Common myeloid progenitor, CD34-positive (primary cell): Measurements from ENCODE around the gene IYD.
A peak's percentile ranks its signal among the peaks of the same experiment; 100 is the strongest.

Source experiments
- CTCF ChIA-PET: fragments of 350-600 bp; sonication (Branson Sonifier 250); formaldehyde crosslinking; loops from one replicate; lab custom pipeline; 2021; ENCODE audit warnings: antibody characterized with exemption; lab: Charles Lee
- POLR2A ChIA-PET: fragments of 350-600 bp; sonication (Branson Sonifier 250); formaldehyde crosslinking; loops from one replicate; lab custom pipeline; 2021; ENCODE audit warnings: antibody characterized with exemption; lab: Charles Lee
- DNase-seq, 3 donors: peaks; one replicate each; pipeline versions ENCODE4 v3.0.0 to v3.0.0-alpha.2; 2013
- H3K27ac ChIP-seq, 2 experiments: 1 replicate in 1 of 2; 2 replicates in 1 of 2; pipeline ENCODE4 v1.7.0; 2013; ENCODE audit warnings: inconsistent platforms in 2 of 2, low read length in 2 of 2, mild to moderate bottlenecking in 2 of 2, low read depth in 1 of 2, moderate library complexity in 1 of 2; ENCODE audit not compliant: severe bottlenecking in 2 of 2, insufficient read depth in 1 of 2, poor library complexity in 1 of 2
- H3K27me3 ChIP-seq, 5 experiments: replicated peaks in 2 of 5; 1 replicate in 3 of 5; 2 replicates in 2 of 5; pipeline versions ENCODE4 v1.6.1 to v1.7.0; 2013; ENCODE audit warnings: low read length in 4 of 5, mild to moderate bottlenecking in 2 of 5, moderate library complexity in 2 of 5, inconsistent platforms in 1 of 5; ENCODE audit not compliant: insufficient read depth in 5 of 5, control insufficient read depth in 4 of 5
- H3K36me3 ChIP-seq, 4 experiments: 1 replicate in 2 of 4; 2 replicates in 2 of 4; pipeline versions ENCODE4 v1.6.1 to v1.7.0; 2013; ENCODE audit warnings: low read length in 3 of 4, control low read depth in 1 of 4, mild to moderate bottlenecking in 1 of 4; ENCODE audit not compliant: control insufficient read depth in 4 of 4, insufficient read depth in 4 of 4
- H3K4me1 ChIP-seq, 4 experiments: 1 replicate in 3 of 4; 2 replicates in 1 of 4; pipeline versions ENCODE4 v1.6.1 to v1.7.1; 2013; ENCODE audit warnings: low read length in 3 of 4, mild to moderate bottlenecking in 3 of 4, control low read depth in 1 of 4, inconsistent platforms in 1 of 4, moderate library complexity in 1 of 4; ENCODE audit not compliant: control insufficient read depth in 4 of 4, insufficient read depth in 4 of 4; ENCODE audit errors: control extremely low read depth in 1 of 4
- H3K4me3 ChIP-seq, 7 experiments: 1 replicate in 4 of 7; 2 replicates in 3 of 7; pipeline versions ENCODE4 v1.5.1 to v1.7.0; 2013; ENCODE audit warnings: mild to moderate bottlenecking in 7 of 7, low read length in 6 of 7, moderate library complexity in 6 of 7, inconsistent platforms in 2 of 7, low read depth in 2 of 7, control low read depth in 1 of 7; ENCODE audit not compliant: insufficient read depth in 4 of 7, control insufficient read depth in 1 of 7; ENCODE audit errors: extremely low read depth in 1 of 7
- H3K9me3 ChIP-seq, 5 experiments: 1 replicate in 4 of 5; 2 replicates in 1 of 5; pipeline versions ENCODE4 v1.6.1 to v1.7.1; 2013; ENCODE audit warnings: low read length in 4 of 5, mild to moderate bottlenecking in 2 of 5, inconsistent platforms in 1 of 5, low read depth in 1 of 5, moderate library complexity in 1 of 5; ENCODE audit not compliant: control insufficient read depth in 4 of 5, insufficient read depth in 2 of 5; ENCODE audit errors: control extremely low read depth in 1 of 5
- whole genome bisulfite sequencing: methylation state at CpG from one replicate; pipeline ENCODE4 v1.1.5; 2013; ENCODE audit not compliant: insufficient coverage; 5-methylcytosine and 5-hydroxymethylcytosine counted together

The IYD gene

DNA sequence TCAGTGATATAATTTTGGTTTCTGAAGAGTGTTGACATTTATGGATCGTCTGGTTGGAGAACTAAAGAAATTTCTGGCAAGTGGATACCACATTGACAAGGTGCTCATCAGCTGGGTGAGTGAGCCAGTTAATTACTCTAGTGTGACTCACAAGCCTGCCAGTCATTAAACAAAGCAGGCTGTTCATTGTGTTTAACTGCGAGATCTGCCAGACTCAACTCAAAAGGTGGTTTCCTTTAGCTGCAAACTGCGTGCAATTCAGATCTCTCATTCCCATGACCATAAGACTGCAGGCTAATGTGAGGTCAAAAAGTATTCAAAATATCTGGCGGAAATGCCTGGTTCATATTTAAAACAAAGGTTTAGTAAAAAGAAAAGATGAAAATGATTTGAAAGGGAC is 32.5 kb upstream of the IYD start:
- POLR2A ChIA-PET: no interaction called here
- Histone ChIP-seq H3K4me1 (no peaks in the 10 kb centered on the region), H3K36me3 (no peaks in the 10 kb centered on the region), H3K4me3 (no peak overlapping the region), H3K9me3 (no peaks in the 10 kb centered on the region), H3K27me3 (peaks cover 0 to 5% (median 0%) of the 10 kb centered on the region in 5 experiments), H3K27ac (no peak overlapping the region)
- no peak for DNase-seq
- CTCF ChIA-PET: interaction anchor here (0.5 to 2.1 kb wide), 7 partner anchors 16 to 978 kb away, joined by 3 to 9 read pairs (median 4); no protein-coding TSS in a partner anchor
- 68% methylated on average over 3 of the region's 4 CpGs for WGBS

DNA sequence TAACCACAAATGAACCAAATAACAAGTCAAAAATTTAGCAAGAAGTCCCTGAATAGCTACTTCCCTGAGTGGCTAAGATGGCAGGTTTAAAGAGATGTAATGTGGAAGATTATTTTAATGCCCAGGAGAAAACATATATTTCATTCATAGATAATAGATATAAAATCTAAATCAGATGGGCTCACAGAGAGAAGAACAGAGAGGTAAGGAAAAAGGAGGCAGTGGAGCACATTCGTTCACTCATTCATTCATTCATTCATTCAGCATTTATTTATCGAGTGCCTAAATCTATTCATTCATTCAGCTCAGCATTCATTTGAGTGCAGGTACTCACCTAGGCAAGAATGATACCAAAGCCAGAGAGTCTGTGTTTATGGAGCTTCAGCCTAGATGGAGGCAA is 32.1 kb upstream of the IYD start:
- no peak for DNase-seq
- Histone ChIP-seq H3K9me3 (no peaks in the 10 kb centered on the region), H3K36me3 (no peaks in the 10 kb centered on the region), H3K4me3 (no peak overlapping the region), H3K4me1 (no peaks in the 10 kb centered on the region), H3K27ac (no peak overlapping the region), H3K27me3 (peaks cover 0 to 5% (median 0%) of the 10 kb centered on the region in 5 experiments)
- 82% methylated on average over 2 of the region's 2 CpGs for WGBS
- ChIA-PET POLR2A (no interaction called here), CTCF (interaction anchor here (0.9 to 2.1 kb wide), 6 partner anchors 16 to 266 kb away, joined by 3 to 9 read pairs (median 4); no protein-coding TSS in a partner anchor)

DNA sequence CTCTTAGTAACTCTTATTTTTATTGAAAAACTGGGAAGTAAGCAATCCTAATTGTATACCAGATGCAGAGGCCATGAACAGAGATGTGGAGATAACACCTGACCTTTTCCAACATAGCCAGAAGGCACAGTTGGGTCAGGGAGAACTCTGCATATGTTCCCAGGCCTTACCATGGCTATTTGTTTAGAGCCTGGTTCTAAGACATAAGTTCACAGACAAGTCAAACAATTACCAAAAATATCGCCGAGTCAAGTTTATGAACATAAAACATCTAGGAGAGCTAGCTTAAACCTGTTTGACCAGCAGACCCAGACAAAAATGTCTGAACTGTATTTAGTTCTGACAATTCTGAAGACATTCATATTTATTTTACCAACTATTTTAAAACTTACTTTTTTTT is 26.7 kb upstream of the IYD start:
- H3K27ac ChIP-seq: no peak overlapping the region
- peaks cover 0 to 4% (median 0%) of the 10 kb centered on the region in 5 experiments for H3K27me3 ChIP-seq
- peaks cover 0 to 2% (median 0%) of the 10 kb centered on the region in 5 experiments for H3K9me3 ChIP-seq
- H3K36me3 ChIP-seq: no peaks in the 10 kb centered on the region
- ChIA-PET CTCF (interaction anchor here (1.2 to 1.6 kb wide), 4 partner anchors 8 to 261 kb away, joined by 3 read pairs; no protein-coding TSS in a partner anchor), POLR2A (interaction anchor here (0.6 kb wide), 1 partner anchor 799 kb away, joined by 3 read pairs; no protein-coding TSS in a partner anchor)
- no peak overlapping the region for H3K4me3 ChIP-seq
- WGBS: no CpG with 5 or more reads among the region's 2 CpGs
- no peak for DNase-seq
- no peaks in the 10 kb centered on the region for H3K4me1 ChIP-seq

DNA sequence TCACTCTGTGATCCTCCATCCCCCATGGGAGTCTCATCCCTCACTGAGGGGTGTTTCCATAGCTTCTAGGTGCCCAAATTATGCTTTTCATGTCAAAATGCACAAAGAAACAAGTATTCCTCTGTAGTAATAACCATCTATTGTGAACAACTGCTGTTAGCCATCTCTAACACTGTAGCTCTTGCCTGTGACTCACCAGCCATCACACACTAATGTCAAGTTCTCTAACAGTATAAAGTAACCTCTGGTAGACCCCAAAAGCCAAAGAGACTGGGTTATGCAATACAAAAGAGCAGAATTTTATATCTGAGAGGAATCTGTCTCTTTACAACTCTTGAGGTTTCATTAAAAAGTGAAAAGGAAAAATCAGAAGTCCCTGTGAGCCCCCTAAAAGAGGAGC is 25.4 kb upstream of the IYD start:
- DNase-seq: peak in 2 of 3 donors; percentile 11 to 17
- CTCF ChIA-PET: interaction anchor here (0.9 to 1.6 kb wide), 5 partner anchors 50 to 264 kb away, joined by 3 to 4 read pairs (median 3); no protein-coding TSS in a partner anchor

DNA sequence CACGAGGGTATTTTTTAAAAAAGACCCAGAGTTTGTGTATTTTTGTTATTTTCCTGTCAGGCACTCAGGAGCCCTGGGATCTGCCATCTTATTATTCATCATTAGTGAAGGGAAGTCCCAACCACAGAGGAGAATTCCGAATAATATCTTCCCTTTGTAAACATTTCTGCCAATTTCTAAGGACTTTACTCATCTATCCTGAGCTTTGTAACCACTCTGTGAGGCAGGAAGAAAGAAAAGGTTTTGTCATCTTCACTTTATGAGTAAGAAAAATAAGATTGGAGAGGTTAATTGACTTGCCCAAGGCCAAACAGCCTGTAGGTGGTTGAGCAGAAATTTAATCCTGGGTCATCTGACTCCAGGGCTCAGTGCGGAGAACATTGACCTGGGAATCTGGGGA is 23.0 kb upstream of the IYD start:
- 100% methylated on average over 1 of the region's 3 CpGs for WGBS
- CTCF ChIA-PET: interaction anchor here (1.0 kb wide), 1 partner anchor 50 kb away, joined by 3 read pairs; no protein-coding TSS in a partner anchor
- Histone ChIP-seq H3K4me3 (no peak overlapping the region), H3K27me3 (peaks cover 0 to 4% (median 2%) of the 10 kb centered on the region in 5 experiments), H3K4me1 (no peaks in the 10 kb centered on the region), H3K36me3 (no peaks in the 10 kb centered on the region), H3K9me3 (peaks cover 0 to 2% (median 0%) of the 10 kb centered on the region in 5 experiments), H3K27ac (no peak overlapping the region)
- POLR2A ChIA-PET: no interaction called here
- no peak for DNase-seq

More for the DNA sequence above, 25.4 kb upstream of the IYD start:
- Histone ChIP-seq H3K9me3 (peaks cover 0 to 2% (median 0%) of the 10 kb centered on the region in 5 experiments), H3K4me3 (no peak overlapping the region), H3K27ac (no peak overlapping the region), H3K4me1 (no peaks in the 10 kb centered on the region), H3K27me3 (peaks cover 0 to 4% (median 2%) of the 10 kb centered on the region in 5 experiments), H3K36me3 (no peaks in the 10 kb centered on the region)
- POLR2A ChIA-PET: no interaction called here

DNA sequence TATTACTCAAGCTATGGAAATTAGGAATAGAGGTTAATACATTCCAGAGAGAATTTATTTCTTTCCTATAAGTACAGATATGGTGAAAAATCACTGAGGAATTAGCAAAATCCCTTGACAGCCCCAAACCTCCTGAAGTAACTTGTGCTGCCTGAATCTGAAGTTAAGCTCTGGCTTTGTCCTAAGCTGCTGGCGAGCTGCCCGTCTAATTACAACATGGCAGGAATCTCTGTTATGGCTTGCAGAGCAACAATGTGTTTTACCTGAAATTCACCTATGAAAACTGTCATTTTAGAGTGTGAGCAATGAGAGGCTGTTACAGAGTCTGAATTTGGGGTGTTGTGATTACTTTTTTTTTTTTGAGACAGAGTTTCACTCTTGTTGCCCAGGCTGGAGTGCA is 22.5 kb upstream of the IYD start:
- no peak for DNase-seq
- H3K27ac ChIP-seq: no peak overlapping the region
- WGBS: 100% methylated on average over 1 of the region's 2 CpGs
- H3K36me3 ChIP-seq: no peaks in the 10 kb centered on the region
- no peak overlapping the region for H3K4me3 ChIP-seq
- H3K27me3 ChIP-seq: peaks cover 0 to 3% (median 2%) of the 10 kb centered on the region in 5 experiments
- POLR2A ChIA-PET: no interaction called here
- H3K9me3 ChIP-seq: peaks cover 0 to 2% (median 0%) of the 10 kb centered on the region in 5 experiments
- CTCF ChIA-PET: interaction anchor here (1.0 kb wide), 1 partner anchor 49 kb away, joined by 3 read pairs; no protein-coding TSS in a partner anchor
- no peaks in the 10 kb centered on the region for H3K4me1 ChIP-seq

DNA sequence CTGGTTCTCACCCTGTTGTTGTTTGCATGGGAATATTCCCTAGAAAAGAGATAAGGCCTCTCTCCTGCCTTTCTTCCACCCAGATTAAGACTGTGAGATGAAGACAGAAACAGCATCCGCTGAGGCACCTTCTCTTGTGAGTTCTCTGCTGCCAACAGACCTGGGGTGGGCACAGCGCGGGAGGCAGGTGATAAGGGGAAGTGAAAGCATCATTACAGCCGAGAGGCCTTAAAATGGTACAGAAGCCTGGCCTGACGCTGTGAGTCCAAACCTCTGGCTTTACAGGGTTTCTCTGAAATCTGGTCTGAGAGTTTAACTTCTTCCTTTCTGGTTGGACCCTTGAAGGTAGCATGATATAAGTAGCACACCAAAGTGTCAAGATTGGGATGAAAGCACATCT is 21.0 kb upstream of the IYD start:
- no peaks in the 10 kb centered on the region for H3K36me3 ChIP-seq
- 97% methylated on average over 5 of the region's 5 CpGs for WGBS
- POLR2A ChIA-PET: no interaction called here

More for the DNA sequence above, 21.0 kb upstream of the IYD start:
- Histone ChIP-seq H3K27me3 (peaks cover 0 to 3% (median 0%) of the 10 kb centered on the region in 5 experiments), H3K27ac (no peak overlapping the region), H3K4me3 (no peak overlapping the region), H3K4me1 (peaks cover 0 to 8% (median 3%) of the 10 kb centered on the region in 4 experiments), H3K9me3 (no peaks in the 10 kb centered on the region)
- DNase-seq: no peak
- CTCF ChIA-PET: no interaction called here
